RPMI7951 (cell line): ENCODE results near the gene HS3ST3B1. TPM values are rescaled to one million over a fixed set of nuclear protein-coding genes. Genes with fewer than 3 reads are reported as not detected.

ENCODE experiments used
- DNase-seq: peaks from one replicate; pipeline ENCODE4 v3.0.0-alpha.2; 2012; ENCODE audit warnings: low read depth
- total RNA-seq: library from RNA; depleted of rRNA; stranded (reverse); fragments of >200 nt; shearing (Covaris generic); gene quantifications from 2 replicates; pipeline ENCODE4 v1.2.3, GENCODE V29; 2014

HS3ST3B1 gene
- total RNA-seq, 1 experiment from 2014 or later: 1.2 TPM

DNA sequence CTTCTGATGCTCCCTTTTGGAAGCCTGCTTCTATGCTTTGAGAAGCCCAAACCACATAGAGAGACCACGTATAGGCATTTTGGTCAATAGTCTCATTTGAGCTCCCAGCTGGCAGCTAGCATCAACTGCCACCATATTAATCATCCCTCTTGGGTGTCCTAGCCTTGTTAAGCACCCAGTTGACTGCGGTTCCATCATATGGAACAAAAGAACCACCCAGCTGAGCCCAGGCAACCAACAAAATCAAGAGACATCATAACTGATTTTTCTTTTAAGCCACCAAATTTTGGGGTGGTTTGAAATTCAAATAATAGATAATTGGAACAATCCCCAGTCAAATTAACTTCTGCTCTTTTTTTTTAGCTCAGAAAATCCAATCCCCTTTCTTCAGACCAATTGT, 53.9 kb downstream of the HS3ST3B1 start:
- no peak for DNase-seq

DNA sequence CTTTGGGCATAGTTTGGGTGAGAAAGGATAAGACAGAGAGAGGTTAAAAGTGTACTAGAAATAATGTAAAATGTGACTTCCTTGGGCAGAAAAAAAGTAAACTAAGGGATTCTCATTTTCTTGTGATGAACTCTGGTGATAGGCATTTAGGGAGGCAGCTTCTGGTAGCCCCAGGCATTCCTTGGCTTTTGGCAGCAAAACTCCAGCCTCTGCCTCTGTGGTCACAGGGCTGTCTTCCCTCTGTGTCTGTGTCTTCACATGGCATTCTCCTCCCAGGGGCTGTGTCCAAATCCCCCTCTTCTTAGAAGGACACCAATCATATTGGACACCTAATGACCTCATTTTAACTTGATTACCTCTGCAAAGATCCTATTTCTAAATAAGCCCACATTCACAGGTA, 54.7 kb downstream of the HS3ST3B1 start:
- peak; percentile 31 for DNase-seq

DNA sequence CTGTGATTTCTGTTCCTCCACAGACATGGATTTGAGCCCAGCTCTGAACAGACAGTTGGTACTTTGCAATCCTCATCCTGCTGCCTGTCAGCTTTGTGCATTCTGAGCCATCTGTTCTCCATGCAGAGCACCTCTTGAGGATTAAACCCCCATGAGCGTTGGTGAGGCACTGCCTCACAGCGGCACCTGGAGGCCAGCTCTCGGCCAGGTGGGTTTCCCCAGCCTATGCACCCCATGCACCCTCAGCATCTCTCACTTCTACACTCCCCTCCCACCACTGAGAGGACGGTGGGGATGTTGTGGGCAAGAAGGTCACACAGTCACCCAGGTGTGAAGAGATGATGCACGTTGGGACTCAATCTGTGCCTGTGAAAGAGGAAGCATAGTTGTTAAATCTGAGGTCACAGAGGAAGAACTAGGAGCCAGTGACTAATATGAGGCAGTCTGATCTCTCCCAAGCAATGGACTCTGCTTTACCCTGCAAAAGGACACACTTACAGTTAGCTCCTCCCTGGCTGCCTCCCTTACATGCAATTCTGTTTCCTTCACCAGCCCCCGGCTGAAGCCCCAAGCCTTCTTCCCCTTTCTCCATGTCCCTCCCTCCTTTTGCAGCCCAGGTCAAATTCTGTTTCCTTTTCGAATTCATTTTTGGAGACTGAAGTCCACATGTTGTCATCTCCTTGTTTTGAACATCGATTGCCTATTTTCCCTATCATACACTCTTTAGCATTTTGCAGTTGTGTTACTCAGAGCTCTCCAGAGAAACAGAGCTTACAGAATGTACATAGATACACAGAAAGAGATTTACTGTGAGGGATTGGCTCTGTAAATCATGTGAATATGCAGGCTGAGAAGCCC, 58.5 kb downstream of the HS3ST3B1 start:
- DNase-seq: no peak

DNA sequence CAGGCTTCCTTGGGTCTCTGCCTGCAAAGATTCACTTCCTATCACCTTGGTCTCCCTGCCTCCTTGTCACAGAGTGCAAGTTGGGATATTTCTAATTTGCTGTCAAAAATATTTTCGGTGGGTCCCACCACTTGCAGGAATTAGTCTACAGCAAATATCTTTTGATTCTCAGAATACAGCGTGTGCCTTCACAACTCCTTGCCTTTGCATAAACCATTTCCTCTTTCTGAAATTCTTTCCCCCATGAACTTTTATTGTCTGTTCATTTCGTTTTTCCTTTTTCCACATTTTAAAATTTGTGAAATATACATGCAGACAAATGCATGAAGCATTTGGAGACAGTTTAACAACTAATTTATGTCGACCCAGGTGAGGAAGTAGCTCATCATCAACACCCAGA, 60.0 kb downstream of the HS3ST3B1 start:
- no peak for DNase-seq

DNA sequence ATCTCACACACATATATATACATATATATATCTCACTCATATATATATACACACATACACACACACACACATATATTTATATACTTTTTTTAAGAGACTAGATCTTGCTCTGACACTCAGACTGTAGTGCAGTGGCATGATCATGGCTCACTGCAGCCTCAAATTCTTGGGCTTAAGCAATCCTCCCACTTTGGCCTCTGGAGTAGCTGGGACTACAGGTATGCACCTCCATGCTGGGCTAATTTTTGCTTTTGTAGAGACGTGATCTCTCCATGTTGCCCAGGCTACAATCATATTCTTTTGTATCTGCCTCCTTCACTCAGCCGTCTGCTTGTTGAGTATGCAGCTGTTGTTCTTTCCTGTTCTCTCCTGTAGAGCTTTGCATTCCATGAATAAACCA, 60.6 kb downstream of the HS3ST3B1 start:
- no peak for DNase-seq

DNA sequence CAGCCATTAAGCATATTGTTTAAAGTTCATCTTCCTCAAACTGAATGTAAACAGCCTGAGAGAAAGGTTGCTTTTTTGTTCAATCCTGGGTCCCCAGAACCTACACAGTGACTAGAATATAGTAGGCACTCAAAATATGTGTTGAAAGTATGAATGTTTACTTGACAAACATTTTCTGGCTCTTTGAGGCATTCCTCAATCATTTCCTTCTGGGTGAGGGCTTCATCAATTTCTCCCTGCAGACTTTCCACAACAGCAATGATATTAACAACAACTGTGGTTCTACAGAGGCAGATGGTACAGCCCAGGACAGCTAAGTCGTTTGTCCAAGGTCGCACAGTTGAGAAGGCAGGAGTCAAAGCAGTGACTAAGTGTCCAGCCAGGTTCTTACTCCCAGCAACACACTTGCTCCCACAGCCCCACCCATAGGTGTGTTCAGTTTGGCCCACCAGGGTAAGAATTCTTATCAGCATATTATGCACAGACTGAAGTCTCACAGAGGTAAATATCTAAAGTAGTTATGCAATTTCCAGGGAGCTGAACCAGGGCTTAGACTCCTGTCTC, 61.1 kb downstream of the HS3ST3B1 start:
- no peak for DNase-seq

DNA sequence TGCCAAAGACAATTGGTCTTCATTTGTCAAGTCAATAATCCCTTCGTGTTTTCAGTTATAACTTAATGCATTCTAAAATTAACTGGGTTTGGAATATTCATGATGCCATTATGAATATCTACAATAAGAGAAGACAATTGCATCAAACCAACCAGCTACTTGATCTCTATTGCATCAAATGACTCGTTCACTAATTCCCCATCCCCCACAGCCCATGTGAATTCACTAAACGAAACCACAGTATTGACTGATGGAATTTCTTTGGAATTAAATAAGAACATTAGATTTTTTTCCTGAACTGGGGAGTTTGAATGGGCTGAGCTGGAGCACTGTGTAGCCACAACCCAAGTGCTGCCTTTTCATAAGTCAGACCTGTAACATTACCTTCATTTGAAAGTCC, 65.3 kb downstream of the HS3ST3B1 start:
- no peak for DNase-seq

DNA sequence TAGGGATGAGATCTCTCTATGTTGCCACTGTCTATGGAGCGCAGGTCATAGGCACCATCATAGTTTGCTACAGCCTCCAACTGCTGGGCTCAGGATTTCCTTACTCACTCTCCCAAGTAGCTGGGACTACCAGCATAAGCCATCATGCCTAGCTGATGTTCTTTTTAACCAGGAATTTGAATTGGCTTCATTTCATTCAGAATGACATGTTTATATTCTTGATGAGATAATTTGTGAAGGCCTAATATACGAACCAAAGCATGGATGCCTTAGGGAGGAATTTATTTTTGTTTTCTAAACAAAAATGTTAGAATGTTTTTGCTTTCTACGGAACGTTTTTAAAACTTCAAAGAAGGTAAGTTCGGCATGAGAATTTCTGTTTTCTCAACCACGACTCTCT, 71.6 kb downstream of the HS3ST3B1 start:
- no peak for DNase-seq

DNA sequence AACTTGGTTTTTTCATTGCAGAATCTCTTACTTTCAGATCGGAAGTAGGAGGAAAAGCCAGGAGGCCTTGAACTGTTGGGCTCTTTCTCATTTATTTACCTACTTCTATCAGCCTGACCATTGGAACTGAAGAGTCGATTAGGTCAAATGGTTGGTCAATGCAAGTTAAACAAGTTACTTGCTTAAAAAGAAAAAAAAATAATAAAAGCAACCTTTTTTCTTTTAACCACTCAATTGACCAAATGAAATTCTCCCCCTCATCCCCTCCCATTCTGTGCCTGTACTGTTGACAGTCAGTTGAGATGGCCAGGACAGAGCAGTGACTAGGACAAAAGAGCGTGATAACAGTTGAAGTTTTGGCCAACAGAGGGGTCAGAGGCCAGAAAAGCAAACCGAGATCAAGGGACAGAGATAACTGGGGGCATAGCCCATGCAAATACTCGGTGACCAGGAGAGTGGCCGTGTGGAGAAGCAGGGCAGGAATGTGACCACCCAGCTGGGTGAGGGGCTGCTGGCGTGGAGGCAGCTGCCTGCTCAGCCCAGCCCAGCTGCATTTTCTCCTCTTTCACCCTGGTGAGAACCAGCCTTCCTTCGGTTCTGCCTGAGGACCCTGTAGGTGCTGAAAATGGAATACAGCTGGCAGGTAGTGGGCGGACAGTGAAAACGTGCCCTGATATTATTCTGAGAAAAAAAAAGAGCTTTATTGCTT, 72.2 kb downstream of the HS3ST3B1 start:
- no peak for DNase-seq

DNA sequence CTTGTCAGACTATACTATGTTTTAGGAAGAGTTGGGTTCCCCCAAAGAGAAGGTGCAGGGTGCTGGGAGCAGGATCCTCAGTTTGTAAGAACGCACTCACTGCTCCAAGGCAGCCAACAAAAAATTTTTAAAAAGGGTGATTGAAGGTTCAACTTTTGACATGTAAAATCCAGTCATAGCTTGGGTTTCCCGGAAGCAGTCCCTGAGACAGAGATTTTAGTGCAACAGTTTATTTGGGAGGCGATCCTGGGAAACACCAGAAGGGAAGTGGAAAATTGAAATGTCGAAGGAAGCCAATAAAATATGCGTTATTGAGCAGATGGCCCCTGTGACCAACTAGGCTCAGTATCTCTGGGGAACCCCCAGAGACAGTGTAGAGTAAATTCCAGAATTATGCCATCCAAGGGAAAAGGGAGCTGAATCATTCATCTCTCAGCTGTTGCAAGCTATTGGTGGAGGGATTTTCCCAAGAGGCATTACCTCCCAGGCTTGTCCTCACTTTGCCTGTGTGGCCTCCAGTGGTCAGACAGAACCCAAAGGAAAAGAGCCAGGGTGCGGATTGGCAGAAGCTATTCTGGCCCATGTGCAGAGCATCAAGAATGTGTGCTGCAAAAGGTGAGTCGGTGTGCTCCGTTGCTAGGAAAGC, 72.9 kb downstream of the HS3ST3B1 start:
- peak; percentile 37 for DNase-seq

DNA sequence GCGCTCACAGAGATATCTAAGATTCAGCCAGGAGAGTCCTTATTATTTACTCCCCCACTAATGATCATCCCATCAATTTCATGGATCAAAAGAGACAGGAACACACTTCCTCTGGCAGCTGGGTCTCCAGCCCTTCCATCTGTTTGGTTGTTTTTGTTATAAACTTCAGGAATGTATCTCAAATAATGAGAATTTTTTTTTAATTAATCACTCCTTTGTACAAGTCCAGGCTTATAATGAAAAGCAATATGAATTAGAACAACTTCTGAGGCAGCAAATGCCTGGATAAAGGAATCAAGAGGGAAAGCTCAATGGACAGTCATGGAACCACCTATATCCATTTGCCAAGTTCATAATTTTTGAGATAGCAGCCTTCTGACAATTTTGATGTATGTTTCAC, 73.4 kb downstream of the HS3ST3B1 start:
- DNase-seq: no peak

DNA sequence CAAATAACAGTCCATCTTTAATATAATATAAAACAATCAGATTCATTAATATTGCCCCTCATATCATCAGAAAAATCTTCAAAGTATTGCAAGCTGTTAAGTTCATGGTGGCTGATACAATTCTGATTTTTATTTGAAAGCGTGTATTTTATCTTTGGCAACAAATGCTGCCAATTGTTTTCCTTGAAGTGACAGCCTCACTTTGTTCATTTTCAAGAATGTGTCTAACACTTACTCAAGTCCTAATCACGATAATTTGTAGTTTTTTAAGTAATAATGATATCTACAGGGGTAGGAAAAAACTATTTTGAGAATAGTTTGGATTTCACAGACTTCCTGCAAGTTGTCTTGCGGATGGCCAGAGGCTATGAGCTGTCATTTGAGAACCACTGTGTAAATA, 75.8 kb downstream of the HS3ST3B1 start:
- DNase-seq: no peak

DNA sequence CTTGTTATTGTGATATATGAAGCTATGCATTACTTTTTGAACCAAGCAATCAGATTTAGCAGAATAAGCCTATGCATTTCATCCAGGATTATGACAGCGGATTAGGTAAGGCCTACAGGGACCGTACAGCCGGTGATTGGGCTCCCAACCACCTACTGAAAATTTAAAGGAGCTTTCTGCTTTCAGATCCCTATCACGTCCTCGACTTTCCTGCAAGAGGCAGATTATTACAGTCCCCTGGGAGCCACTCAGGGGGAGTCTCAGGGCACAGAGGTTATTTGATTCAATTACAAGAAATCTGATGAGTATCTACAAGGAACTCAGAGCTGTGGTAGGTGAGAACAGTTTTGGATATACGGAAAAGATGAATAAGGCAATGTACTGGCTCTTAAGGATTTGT, 80.7 kb downstream of the HS3ST3B1 start:
- DNase-seq: no peak

DNA sequence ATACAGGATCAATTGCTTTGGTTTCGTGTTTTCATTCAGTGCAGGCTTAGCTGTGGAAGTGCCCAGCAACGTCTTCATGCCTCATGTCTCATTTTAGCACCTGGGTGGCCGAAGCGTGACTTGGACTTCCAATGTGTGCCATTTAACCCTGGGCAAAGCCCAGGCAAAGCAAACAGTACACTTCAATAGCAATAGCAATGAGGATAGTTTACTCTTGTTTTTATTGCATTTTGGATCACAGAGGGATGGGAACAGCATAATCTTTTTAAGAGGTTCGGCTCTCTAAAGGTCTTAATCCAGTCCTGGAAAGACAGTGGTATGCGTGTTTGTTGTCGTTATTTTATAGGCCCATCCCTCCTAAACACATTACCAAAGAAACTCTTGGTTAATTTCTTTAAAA, 86.2 kb downstream of the HS3ST3B1 start:
- DNase-seq: no peak

DNA sequence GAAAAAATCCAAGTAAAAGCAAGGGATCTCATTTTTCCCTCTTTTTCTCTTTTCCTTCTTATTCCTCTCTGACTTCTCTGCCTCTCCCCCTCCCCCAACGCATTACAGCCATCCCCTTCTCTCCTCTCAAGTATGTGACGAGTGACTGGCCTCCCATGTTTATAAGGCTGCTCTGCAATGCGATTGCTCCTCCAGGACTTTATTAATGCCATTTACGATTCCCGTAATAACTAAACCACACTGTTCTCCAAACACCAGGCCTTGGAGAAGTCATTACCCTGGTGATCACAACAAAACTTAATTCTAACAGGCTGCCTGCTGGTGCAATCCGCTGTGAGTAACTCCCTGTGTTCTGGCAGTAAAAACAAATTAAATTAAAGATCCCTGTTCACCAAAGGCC, 88.8 kb downstream of the HS3ST3B1 start:
- no peak for DNase-seq

DNA sequence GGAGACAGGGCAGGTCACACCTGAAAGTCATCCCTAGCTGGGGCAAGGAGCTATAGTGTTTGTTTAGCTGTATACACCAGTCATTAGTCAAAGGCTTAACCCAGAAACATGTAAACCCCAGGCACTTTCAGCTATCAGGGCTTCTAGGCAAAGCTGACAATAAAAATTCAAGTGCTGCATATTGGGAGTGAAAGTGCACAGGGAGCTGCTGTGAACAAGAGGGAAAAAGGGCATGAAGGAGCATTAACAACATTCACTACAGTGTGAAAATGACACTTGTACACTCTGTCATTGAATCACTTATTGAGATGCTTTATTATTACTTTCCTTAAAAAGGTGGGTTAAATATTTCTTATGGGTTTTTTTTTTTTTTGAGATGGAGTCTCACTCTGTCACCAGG, 92.8 kb downstream of the HS3ST3B1 start:
- DNase-seq: no peak

DNA sequence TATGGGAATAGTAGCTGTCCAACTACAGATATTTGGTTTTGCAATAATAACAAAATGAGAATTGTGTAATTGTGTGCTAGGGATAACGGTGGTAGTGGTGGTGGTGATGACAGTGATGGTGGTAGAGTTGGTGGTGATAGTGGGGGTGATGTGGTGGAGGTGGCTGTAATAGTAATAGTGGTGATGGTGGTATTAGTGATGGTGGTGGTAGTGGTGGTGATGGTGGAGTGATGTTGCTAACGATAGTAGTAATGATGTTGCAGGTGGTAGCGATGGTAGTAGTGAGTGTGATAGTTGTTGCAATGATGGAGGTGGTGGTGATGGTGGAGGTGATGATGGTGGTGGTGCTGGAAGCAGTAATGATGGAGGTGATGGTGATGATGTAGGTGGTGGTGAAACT, 94.4 kb downstream of the HS3ST3B1 start:
- no peak for DNase-seq

DNA sequence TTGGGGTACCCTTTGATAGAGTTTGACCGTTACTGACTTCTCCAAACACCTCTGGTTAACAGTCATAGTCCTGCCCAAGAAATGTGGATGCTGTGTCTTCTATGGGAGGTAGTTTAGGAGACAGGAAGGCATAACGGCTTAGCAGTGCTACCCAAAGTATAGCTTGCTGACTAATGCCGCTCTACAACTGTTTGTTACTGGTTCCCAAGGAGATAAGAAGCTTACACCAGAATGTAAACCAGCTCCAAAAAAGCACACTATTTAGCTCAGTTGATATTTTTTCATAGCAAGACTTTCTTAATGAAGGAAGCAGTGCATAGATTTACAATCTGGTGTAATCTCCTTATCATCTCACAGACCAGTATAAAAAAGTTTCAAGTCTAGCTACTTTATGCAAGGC, 95.7 kb downstream of the HS3ST3B1 start:
- DNase-seq: peak; percentile 12

DNA sequence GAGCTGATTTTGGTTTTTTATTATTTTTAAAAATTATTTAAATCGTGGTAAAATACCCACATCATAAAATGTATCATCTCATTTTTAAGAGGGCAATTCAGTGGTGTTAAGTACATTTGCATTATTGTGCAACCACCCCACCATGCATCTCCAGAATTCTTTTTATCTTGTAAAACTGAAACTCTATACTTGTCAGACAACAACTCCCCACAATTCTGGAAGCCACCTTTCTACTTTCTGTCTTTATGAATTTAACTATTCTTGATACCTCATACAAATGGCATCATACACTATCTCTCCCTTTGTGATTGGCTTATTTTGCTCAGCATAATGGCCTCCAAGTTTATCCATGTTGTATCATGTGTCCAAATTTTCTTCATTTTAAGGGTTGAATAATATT, 97.9 kb downstream of the HS3ST3B1 start:
- DNase-seq: no peak
